DOHH2 (cell line): ENCODE measurements around the gene IFNL2.
"Not testable (repeated sequence)": the region's sequence is repeated elsewhere in the genome, so short reads cannot be mapped to it uniquely, and the experiment has no call there.

Experiments
- H3F3A ChIP-seq: fragments of 200-600 bp; sonication (generic), shearing (Covaris generic); 2 replicates; pipeline ENCODE4 v1.6.0; 2016; ENCODE audit warnings: antibody characterized with exemption, mild to moderate bottlenecking; ENCODE audit not compliant: control insufficient read depth, insufficient read depth
- H3K27ac ChIP-seq: fragments of 200-600 bp; sonication (generic); 2 replicates; pipeline ENCODE4 v1.5.1; 2014; ENCODE audit warnings: low read depth, mild to moderate bottlenecking, low read length, moderate library complexity
- H3K27me3 ChIP-seq: fragments of 200-600 bp; sonication (generic); 2 replicates; pipeline ENCODE4 v1.6.1; 2014; ENCODE audit warnings: mild to moderate bottlenecking, low read length, mixed read lengths; ENCODE audit not compliant: control insufficient read depth
- H3K36me3 ChIP-seq: fragments of 200-600 bp; sonication (generic); 2 replicates; pipeline ENCODE4 v1.6.1; 2014; ENCODE audit warnings: mild to moderate bottlenecking, low read length, moderate library complexity, mixed read lengths; ENCODE audit not compliant: control insufficient read depth
- H3K4me1 ChIP-seq: fragments of 200-600 bp; sonication (generic); 2 replicates; pipeline ENCODE4 v1.6.1; 2014; ENCODE audit warnings: mild to moderate bottlenecking, low read length, mixed read lengths; ENCODE audit not compliant: control insufficient read depth
- H3K4me2 ChIP-seq: fragments of 200-600 bp; sonication (generic); 2 replicates; pipeline ENCODE4 v1.6.0; 2014; ENCODE audit warnings: mild to moderate bottlenecking, low read length, moderate library complexity
- H3K4me3 ChIP-seq: fragments of 200-600 bp; sonication (generic); 2 replicates; pipeline ENCODE4 v1.5.1; 2014; ENCODE audit warnings: mild to moderate bottlenecking, low read length, mixed read lengths
- H3K79me2 ChIP-seq: fragments of 200-600 bp; sonication (generic); 2 replicates; pipeline ENCODE4 v1.6.1; 2014; ENCODE audit warnings: mild to moderate bottlenecking, low read length, mixed read lengths; ENCODE audit not compliant: control insufficient read depth
- H3K9me2 ChIP-seq: fragments of 200-600 bp; sonication (generic); replicated peaks from 2 replicates; pipeline ENCODE4 v1.6.1; 2014; ENCODE audit warnings: mild to moderate bottlenecking, low read length, mixed read lengths; ENCODE audit not compliant: control insufficient read depth
- H3K9me3 ChIP-seq: fragments of 200-600 bp; sonication (generic); 2 replicates; pipeline ENCODE4 v1.6.1; 2014; ENCODE audit warnings: antibody characterized with exemption, low read length, mixed read lengths; ENCODE audit not compliant: control insufficient read depth, insufficient read depth
- H4K20me1 ChIP-seq: fragments of 200-600 bp; sonication (generic); 2 replicates; pipeline ENCODE4 v1.6.0; 2014; ENCODE audit warnings: low read depth, mild to moderate bottlenecking, antibody characterized with exemption, low read length, moderate library complexity; ENCODE audit not compliant: control insufficient read depth, insufficient read depth
- EZH2phosphoT487 ChIP-seq: fragments of 200-600 bp; sonication (generic); IDR thresholded peaks from 2 replicates; pipeline ENCODE4 v1.6.1; 2017; ENCODE audit warnings: borderline replicate concordance, mild to moderate bottlenecking, antibody characterized with exemption, low read length, moderate library complexity, mixed read lengths
- TF ChIP-seq, protein P1 (sequence below): fragments of 200-600 bp; sonication (generic); IDR thresholded peaks from one replicate; pipeline ENCODE4 v1.5.1; 2014; ENCODE audit warnings: antibody characterized with exemption, mild to moderate bottlenecking, low read depth, low read length; ENCODE audit not compliant: poor library complexity, severe bottlenecking

Gene IFNL2

DNA sequence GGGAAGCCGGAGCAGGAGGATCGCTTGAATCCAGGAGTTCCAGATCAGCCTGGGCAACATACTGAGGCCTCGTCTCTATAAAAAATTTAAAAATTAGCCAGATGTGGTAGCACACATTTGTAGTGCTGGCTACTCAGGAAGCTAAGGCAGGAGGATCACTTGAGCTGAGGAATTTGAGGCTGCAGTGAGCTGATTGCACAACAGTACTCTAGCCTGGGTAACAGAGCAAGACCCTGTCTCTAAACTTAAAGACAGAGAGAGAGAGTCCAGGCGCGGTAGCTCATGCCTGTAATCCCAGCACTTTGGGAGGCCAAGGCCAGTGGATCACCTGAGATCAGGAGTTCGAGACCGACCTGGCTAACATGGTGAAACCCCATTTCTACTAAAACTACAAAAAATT, 27.8 kb upstream of the IFNL2 start:
- no peaks in the 10 kb centered on the region for H3K36me3 ChIP-seq
- no peaks in the 10 kb centered on the region for H3F3A ChIP-seq
- no peak overlapping the region for H3K4me3 ChIP-seq
- no peaks in the 10 kb centered on the region for H4K20me1 ChIP-seq
- no peaks in the 10 kb centered on the region for H3K79me2 ChIP-seq
- H3K4me2 ChIP-seq: no peak overlapping the region
- H3K9me3 ChIP-seq: no peaks in the 10 kb centered on the region
- H3K4me1 ChIP-seq: peaks cover 8% of the 10 kb centered on the region
- H3K27ac ChIP-seq: no peak overlapping the region
- TF ChIP-seq EZH2phosphoT487: no peak
- TF ChIP-seq, protein P1, sequence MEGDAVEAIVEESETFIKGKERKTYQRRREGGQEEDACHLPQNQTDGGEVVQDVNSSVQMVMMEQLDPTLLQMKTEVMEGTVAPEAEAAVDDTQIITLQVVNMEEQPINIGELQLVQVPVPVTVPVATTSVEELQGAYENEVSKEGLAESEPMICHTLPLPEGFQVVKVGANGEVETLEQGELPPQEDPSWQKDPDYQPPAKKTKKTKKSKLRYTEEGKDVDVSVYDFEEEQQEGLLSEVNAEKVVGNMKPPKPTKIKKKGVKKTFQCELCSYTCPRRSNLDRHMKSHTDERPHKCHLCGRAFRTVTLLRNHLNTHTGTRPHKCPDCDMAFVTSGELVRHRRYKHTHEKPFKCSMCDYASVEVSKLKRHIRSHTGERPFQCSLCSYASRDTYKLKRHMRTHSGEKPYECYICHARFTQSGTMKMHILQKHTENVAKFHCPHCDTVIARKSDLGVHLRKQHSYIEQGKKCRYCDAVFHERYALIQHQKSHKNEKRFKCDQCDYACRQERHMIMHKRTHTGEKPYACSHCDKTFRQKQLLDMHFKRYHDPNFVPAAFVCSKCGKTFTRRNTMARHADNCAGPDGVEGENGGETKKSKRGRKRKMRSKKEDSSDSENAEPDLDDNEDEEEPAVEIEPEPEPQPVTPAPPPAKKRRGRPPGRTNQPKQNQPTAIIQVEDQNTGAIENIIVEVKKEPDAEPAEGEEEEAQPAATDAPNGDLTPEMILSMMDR: no peak
- no peaks in the 10 kb centered on the region for H3K9me2 ChIP-seq
- H3K27me3 ChIP-seq: no peaks in the 10 kb centered on the region

DNA sequence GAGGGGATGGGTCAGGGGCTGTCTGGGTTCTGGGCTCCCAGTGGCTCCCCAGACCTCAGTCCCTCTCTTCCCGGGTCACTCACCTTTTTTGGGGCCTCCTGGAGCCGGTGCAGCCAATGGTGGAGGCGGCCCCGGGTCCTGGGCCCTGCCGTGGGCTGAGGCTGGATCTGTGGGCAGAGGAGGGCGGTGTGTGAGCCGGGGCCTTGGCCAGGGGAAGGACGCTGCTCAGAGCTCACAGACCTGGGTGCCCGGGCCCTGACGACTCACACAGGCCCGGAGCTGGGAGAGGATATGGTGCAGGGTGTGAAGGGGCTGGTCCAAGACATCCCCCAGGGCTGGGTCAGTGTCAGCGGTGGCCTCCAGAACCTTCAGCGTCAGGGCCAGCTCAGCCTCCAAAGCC, 24.5 kb upstream of the IFNL2 start:
- H3K79me2 ChIP-seq, H3K9me2 ChIP-seq, H3K4me2 ChIP-seq, H3K4me3 ChIP-seq, H3K4me1 ChIP-seq, H3K36me3 ChIP-seq, H3K27me3 ChIP-seq, H3K9me3 ChIP-seq, H3K27ac ChIP-seq, H3F3A ChIP-seq, H4K20me1 ChIP-seq: not testable (repeated sequence)

DNA sequence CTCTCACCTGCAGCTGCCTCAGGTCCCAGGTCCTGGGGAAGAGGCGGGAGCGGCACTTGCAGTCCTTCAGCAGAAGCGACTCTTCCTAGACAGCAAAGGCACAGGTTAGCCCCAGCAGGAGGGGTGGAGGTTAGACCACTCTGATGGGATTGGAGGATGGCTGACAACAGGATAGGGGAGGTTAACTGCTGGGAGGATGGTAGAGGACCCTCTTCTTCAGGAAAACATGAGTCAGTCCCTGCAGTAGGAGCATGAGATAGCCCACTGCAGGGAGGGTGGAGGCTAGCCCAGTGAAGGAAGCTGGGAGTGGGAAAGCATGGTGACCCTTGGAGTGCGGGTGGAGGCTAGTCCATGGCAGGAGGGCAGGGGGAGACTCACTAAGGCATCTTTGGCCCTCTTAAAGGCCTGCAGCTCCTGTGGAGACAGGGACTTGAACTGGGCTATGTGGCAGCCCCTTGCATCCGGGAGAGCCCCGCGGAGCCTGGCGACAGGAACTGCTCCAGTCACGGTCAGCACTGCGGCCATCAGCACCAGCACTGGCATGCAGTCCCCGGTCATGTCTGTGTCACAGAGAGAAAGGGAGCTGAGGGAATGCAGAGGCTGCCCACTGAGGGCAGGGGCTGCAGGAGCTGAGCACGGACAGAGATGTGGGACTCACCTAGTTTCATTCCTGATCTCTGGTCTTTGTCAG, 23.6 kb upstream of the IFNL2 start, which contains the start of gene IFNL3:
TSS of gene IFNL3 (minus strand) at position 597 of the 691 bp plus-strand sequence. CDS start at position 558, 39 bp downstream.
- not testable (repeated sequence) for H3F3A ChIP-seq, H3K9me2 ChIP-seq, H3K4me3 ChIP-seq, H4K20me1 ChIP-seq, H3K9me3 ChIP-seq, H3K4me1 ChIP-seq, H3K79me2 ChIP-seq, H3K36me3 ChIP-seq, H3K27me3 ChIP-seq, H3K27ac ChIP-seq, H3K4me2 ChIP-seq

DNA sequence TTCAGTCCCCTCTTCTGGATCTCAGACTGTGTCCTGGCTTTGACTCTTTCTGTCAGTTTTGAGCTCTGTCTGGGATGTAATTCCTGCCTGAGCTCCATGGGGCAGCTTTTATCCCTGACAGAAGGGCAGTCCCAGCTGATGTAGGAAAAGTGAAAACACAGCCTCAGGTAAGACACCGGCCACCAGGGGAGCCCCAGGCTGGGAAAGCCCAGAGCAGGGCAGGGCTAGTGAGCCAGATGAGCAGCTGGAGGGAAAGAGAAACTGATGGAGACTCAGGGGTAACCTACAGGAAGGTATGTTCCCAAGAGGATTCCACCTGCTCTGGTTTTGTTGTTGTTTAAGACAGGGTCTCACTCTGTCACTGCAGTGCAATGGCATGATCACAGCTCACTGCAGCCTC, 23.0 kb upstream of the IFNL2 start:
- H3K4me2 ChIP-seq, H3K9me3 ChIP-seq, H3K4me1 ChIP-seq, H3K9me2 ChIP-seq, H3F3A ChIP-seq, H3K27me3 ChIP-seq, H3K36me3 ChIP-seq, H4K20me1 ChIP-seq, H3K79me2 ChIP-seq, H3K27ac ChIP-seq, H3K4me3 ChIP-seq: not testable (repeated sequence)

DNA sequence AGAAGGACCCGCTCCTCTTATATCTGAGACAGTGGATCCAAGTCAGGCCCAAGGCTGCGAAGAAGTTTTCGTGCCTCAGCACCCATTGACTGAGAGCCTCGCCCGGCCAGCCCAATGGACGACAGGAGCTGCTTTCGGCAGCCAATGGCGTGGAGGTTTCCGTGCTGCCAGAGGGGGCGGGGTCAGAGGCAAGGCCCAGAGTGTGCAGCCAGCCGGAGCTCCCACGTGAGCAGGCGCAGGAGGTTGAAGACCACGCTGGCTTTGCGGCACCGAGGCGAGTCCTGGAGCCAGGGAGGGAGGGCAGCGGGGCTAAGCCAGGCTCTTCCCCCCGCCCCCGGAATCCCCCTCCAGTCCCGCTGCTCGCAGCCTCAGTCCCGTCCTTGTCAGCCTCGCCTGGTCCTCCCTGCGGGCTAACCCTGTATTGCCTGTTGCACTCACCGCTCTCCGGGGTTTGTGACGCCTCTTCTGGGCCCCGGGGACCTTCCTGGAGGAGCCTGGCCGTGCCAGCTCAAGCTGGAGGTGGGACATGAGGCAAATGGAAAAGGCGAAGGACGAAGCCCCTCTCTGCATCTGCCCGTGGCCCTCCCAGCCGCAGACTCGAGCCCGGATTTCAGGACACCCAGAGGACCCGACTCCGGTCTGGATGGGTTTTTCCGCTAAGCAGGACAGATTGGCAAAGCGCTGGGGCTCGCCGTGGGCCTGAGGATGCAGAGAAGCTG, 21.1 kb upstream of the IFNL2 start:
- Histone ChIP-seq H3K9me3 (no peaks in the 10 kb centered on the region), H4K20me1 (no peaks in the 10 kb centered on the region), H3K27me3 (no peaks in the 10 kb centered on the region), H3K4me2 (no peak overlapping the region), H3K9me2 (no peaks in the 10 kb centered on the region), H3K4me1 (peaks cover 5% of the 10 kb centered on the region), H3F3A (no peaks in the 10 kb centered on the region), H3K27ac (no peak overlapping the region), H3K36me3 (no peaks in the 10 kb centered on the region), H3K79me2 (no peaks in the 10 kb centered on the region), H3K4me3 (no peak overlapping the region)
- TF ChIP-seq, protein P1: no peak
- TF ChIP-seq EZH2phosphoT487: no peak
